HUES48 (cell line): ENCODE results near the gene DSN1.

Experiments
- H3K27ac ChIP-seq: one replicate; pipeline ENCODE4 v1.7.0; 2013; ENCODE audit warnings: low read depth, low read length, inconsistent platforms
- H3K27me3 ChIP-seq: 2 replicates; pipeline ENCODE4 v1.6.1; 2013; ENCODE audit warnings: mild to moderate bottlenecking, low read length; ENCODE audit not compliant: control insufficient read depth, insufficient read depth
- H3K36me3 ChIP-seq: 2 replicates; pipeline ENCODE4 v1.6.1; 2013; ENCODE audit warnings: low read length; ENCODE audit not compliant: control insufficient read depth, insufficient read depth
- H3K4me1 ChIP-seq: 2 replicates; pipeline ENCODE4 v1.6.1; 2013; ENCODE audit warnings: mild to moderate bottlenecking, low read length; ENCODE audit not compliant: control insufficient read depth, insufficient read depth
- H3K4me3 ChIP-seq: 2 replicates; pipeline ENCODE4 v1.5.1; 2013; ENCODE audit warnings: mild to moderate bottlenecking, low read depth, low read length
- H3K9ac ChIP-seq: 2 replicates; pipeline ENCODE4 v1.6.1; 2013; ENCODE audit warnings: mild to moderate bottlenecking, low read depth, low read length, moderate library complexity
- H3K9me3 ChIP-seq: 2 replicates; pipeline ENCODE4 v1.6.1; 2013; ENCODE audit warnings: low read length; ENCODE audit not compliant: control insufficient read depth, insufficient read depth

The DSN1 gene

GRCh38 chr20:36795691-36796090 is 22.1 kb upstream of the DSN1 start:
- Histone ChIP-seq H3K9me3 (no peaks in the 10 kb centered on the region), H3K9ac (no peak overlapping the region), H3K36me3 (peaks cover 72% of the 10 kb centered on the region), H3K27ac (no peak overlapping the region), H3K4me1 (no peaks in the 10 kb centered on the region), H3K27me3 (no peaks in the 10 kb centered on the region), H3K4me3 (no peak overlapping the region)

- peaks cover 60% of the 10 kb centered on the region for H3K36me3 ChIP-seq
- H3K27me3 ChIP-seq: no peaks in the 10 kb centered on the region
- H3K4me3 ChIP-seq: no peak overlapping the region
- no peak overlapping the region for H3K9ac ChIP-seq
- H3K4me1 ChIP-seq: no peaks in the 10 kb centered on the region
- H3K9me3 ChIP-seq: no peaks in the 10 kb centered on the region
- H3K27ac ChIP-seq: no peak overlapping the region
Measured at GRCh38 chr20:36794116-36794474, 20.5 kb upstream of the DSN1 start.

DNA sequence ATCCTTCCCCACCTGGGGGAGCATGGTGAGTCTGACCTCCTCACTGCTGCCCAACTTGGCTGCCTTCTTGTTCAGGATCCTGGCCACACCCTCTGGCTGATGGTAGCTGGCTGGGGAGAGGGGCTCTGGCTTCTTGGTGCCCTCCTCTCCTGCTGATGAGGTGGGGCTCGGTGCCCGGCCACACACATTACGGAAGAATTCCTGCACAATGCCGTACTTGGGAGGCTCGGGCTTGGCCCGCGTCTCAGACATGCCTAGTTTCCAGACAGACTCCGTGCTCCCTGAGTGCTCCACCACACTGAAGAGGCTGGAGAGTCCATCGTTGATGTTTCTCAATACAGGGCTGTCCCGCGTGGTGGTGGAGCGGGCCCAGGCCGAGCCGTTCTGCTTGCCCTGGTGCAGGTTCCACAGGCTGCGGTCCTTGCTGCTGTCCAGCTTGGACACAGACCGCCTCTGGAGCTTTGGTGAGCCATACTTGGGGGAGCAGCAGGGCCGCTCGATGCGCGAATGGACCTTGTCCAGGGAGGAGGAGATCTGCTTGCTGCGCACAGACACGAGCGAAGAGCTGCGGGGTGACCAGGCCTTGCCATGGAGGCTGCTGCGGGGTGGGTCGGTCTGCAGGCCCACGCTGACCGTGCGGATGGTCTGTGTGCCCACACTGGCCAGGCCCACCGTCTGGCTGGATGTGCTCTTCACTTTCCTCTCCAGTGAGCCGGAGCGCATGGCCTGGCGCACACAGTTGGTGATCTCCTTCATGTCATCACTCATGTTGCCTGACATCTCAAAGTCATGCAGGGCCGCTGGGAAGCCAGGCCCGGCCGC is 19.9 kb upstream of the DSN1 start:
- H3K9me3 ChIP-seq: no peaks in the 10 kb centered on the region
- no peaks in the 10 kb centered on the region for H3K4me1 ChIP-seq
- no peak overlapping the region for H3K27ac ChIP-seq
- peaks cover 58% of the 10 kb centered on the region for H3K36me3 ChIP-seq
- no peak overlapping the region for H3K4me3 ChIP-seq
- H3K27me3 ChIP-seq: no peaks in the 10 kb centered on the region
- H3K9ac ChIP-seq: no peak overlapping the region

DNA sequence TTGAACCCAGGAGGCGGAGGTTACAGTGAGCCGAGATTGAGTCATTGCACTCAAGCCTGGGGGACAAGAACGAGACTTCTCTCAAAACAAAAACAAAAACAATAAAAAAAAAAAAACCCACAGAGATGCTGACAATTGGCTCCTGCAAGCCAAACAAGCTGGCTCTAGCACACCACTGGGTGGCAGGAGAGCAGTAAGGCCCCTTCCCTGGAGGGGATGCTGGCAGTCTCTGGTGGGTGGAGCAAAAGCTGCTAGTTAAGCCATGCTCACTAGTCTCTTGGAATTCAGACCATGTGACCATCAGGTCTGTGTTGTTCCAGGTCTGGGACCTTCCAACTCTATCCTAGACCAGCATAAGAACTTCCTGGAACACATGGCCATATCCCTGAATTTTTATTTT is 18.9 kb upstream of the DSN1 start:
- Histone ChIP-seq H3K36me3 (peaks cover 47% of the 10 kb centered on the region), H3K9me3 (no peaks in the 10 kb centered on the region), H3K4me1 (no peaks in the 10 kb centered on the region), H3K27ac (no peak overlapping the region), H3K4me3 (no peak overlapping the region), H3K9ac (no peak overlapping the region), H3K27me3 (no peaks in the 10 kb centered on the region)

DNA sequence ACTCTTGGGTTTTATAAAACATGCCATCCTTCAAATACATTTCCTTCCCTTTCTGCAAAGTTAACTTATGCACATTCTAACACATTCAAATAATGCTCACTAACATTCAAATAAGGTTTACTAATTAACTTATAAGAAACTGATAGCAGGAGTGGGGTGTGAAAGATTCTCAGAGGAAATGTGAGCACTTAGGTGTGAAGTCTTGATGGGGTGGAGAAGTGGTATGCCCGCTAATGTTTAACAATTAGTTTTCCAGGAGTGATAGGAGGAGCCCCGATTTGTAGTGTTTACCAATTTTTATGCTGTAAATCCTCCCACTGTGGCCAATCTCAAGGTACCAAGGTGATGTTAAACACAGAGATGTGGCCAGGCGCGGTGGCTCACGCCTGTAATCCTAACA is 18.3 kb upstream of the DSN1 start:
- Histone ChIP-seq H3K27ac (no peak overlapping the region), H3K36me3 (peaks cover 42% of the 10 kb centered on the region), H3K4me3 (no peak overlapping the region), H3K9ac (no peak overlapping the region), H3K9me3 (no peaks in the 10 kb centered on the region), H3K4me1 (no peaks in the 10 kb centered on the region), H3K27me3 (no peaks in the 10 kb centered on the region)

GRCh38 chr20:36786663-36787062 is 13.1 kb upstream of the DSN1 start:
- Histone ChIP-seq H3K4me3 (no peak overlapping the region), H3K36me3 (peaks cover 34% of the 10 kb centered on the region), H3K9me3 (no peaks in the 10 kb centered on the region)

GRCh38 chr20:36786246-36786645 is 12.7 kb upstream of the DSN1 start:
- Histone ChIP-seq H3K27me3 (no peaks in the 10 kb centered on the region), H3K27ac (no peak overlapping the region), H3K9me3 (no peaks in the 10 kb centered on the region), H3K4me1 (no peaks in the 10 kb centered on the region), H3K4me3 (no peak overlapping the region), H3K9ac (no peak overlapping the region), H3K36me3 (peaks cover 30% of the 10 kb centered on the region)

More at GRCh38 chr20:36786663-36787062, 13.1 kb upstream of the DSN1 start:
- Histone ChIP-seq H3K27ac (no peak overlapping the region), H3K9ac (no peak overlapping the region), H3K27me3 (no peaks in the 10 kb centered on the region), H3K4me1 (no peaks in the 10 kb centered on the region)

DNA sequence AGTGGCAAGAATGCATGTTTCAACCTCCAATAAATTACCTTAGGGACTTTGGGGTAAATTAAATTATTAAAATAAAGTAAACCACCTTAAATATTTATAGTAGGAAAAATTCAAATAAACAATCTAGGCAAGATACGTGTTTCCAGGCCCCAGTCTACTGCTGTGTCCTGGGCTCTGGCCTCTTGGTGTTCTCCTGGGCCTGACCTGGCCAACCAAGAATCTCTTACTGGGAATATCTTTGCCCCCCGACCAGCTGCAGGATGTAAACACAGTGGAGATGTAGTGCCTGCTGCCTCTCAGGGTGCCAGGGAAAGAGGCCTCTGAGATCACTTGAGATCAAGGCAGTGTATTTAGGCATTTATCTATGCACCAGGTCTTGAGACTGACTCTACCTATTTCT is 11.7 kb upstream of the DSN1 start:
- Histone ChIP-seq H3K36me3 (peaks cover 30% of the 10 kb centered on the region), H3K27me3 (no peaks in the 10 kb centered on the region), H3K4me3 (no peak overlapping the region), H3K4me1 (no peaks in the 10 kb centered on the region), H3K9me3 (no peaks in the 10 kb centered on the region), H3K27ac (no peak overlapping the region), H3K9ac (no peak overlapping the region)

GRCh38 chr20:36784900-36785299 is 11.3 kb upstream of the DSN1 start:
- H3K36me3 ChIP-seq: peaks cover 30% of the 10 kb centered on the region
- no peaks in the 10 kb centered on the region for H3K9me3 ChIP-seq
- no peak overlapping the region for H3K27ac ChIP-seq
- H3K4me3 ChIP-seq: no peak overlapping the region
- no peak overlapping the region for H3K9ac ChIP-seq
- H3K4me1 ChIP-seq: no peaks in the 10 kb centered on the region
- no peaks in the 10 kb centered on the region for H3K27me3 ChIP-seq

DNA sequence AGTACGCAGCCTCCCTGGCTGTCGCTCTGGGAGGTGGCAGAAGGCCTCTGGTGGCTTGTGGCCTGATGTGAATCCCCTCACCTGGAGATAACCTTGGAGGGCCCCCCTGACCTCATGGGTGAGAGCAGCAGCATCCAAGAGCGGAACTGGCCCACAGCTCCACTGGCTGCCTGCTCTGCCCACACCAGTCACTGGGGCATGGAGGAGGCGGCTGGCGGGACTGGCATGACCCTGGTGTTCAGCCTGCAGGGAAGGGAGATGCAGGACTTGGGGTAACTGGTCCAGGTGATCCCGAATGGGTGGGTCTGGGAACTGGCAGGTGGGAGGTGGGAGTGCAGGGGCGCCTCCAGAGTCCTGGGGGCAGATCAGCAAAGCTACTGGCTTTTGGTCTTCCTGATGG is 10.6 kb upstream of the DSN1 start:
- Histone ChIP-seq H3K9me3 (no peaks in the 10 kb centered on the region), H3K4me1 (no peaks in the 10 kb centered on the region), H3K4me3 (no peak overlapping the region), H3K27ac (no peak overlapping the region), H3K27me3 (no peaks in the 10 kb centered on the region), H3K36me3 (peaks cover 30% of the 10 kb centered on the region), H3K9ac (no peak overlapping the region)

- no peak overlapping the region for H3K4me3 ChIP-seq
- H3K27me3 ChIP-seq: no peaks in the 10 kb centered on the region
- no peaks in the 10 kb centered on the region for H3K4me1 ChIP-seq
- no peak overlapping the region for H3K27ac ChIP-seq
- peaks cover 8% of the 10 kb centered on the region for H3K36me3 ChIP-seq
- no peaks in the 10 kb centered on the region for H3K9me3 ChIP-seq
- no peak overlapping the region for H3K9ac ChIP-seq
Measured at GRCh38 chr20:36779656-36780025, 6.1 kb upstream of the DSN1 start.
